NCI-H2029 (cell line): Measurements from ENCODE around the gene MST1R.
"Not testable (repeated sequence)": the region's sequence is repeated elsewhere in the genome, so short reads cannot be mapped to it uniquely, and the experiment has no call there.

Experiments used
- DNase-seq: peaks from one replicate; lab custom pipeline; 2025; lab: John Stamatoyannopoulos, UW

MST1R gene

GRCh38 chr3:49911124-49911420, 7.4 kb upstream of the MST1R start:
- no peak for DNase-seq

- DNase-seq = no peak
Measured at GRCh38 chr3:49910409-49911123, 6.9 kb upstream of the MST1R start.

GRCh38 chr3:49908373-49909199, 4.9 kb upstream of the MST1R start:
- no peak for DNase-seq

- DNase-seq = no peak
Measured at GRCh38 chr3:49906073-49906743, 2.5 kb upstream of the MST1R start.

GRCh38 chr3:49904448-49904847, 775 bp upstream of the MST1R start:
- DNase-seq = not testable (repeated sequence)

GRCh38 chr3:49902511-49903345, 945 bp downstream of the MST1R start:
- DNase-seq = no peak

GRCh38 chr3:49901366-49902339, 2.0 kb downstream of the MST1R start:
- no peak for DNase-seq

GRCh38 chr3:49900491-49901153, 3.1 kb downstream of the MST1R start:
- DNase-seq = peak; percentile 62

GRCh38 chr3:49899815-49900214, 3.9 kb downstream of the MST1R start:
- no peak for DNase-seq

- no peak for DNase-seq
Measured at GRCh38 chr3:49898991-49899390, 4.7 kb downstream of the MST1R start.

- DNase-seq = no peak
Measured at GRCh38 chr3:49896345-49896744, 7.3 kb downstream of the MST1R start.

- no peak for DNase-seq
Measured at GRCh38 chr3:49895791-49896190, 7.9 kb downstream of the MST1R start.

- DNase-seq = no peak
Measured at GRCh38 chr3:49889296-49889695, 14.4 kb downstream of the MST1R start.

- no peak for DNase-seq
Measured at GRCh38 chr3:49886922-49887265, 16.8 kb downstream of the MST1R start.

- no peak for DNase-seq
Measured at GRCh38 chr3:49883998-49884397, 19.7 kb downstream of the MST1R start.

GRCh38 chr3:49882166-49882565, 21.5 kb downstream of the MST1R start:
- DNase-seq = no peak

- no peak for DNase-seq
Measured at GRCh38 chr3:49880581-49881315, 22.9 kb downstream of the MST1R start.

- no peak for DNase-seq
Measured at GRCh38 chr3:49879721-49880120, 24.0 kb downstream of the MST1R start.

- DNase-seq = no peak
Measured at GRCh38 chr3:49878686-49879085, 25.0 kb downstream of the MST1R start.

GRCh38 chr3:49877716-49878115, 26.0 kb downstream of the MST1R start:
- DNase-seq = no peak
